ENCODE measurements around the gene CDKN2A. TPM values are rescaled to one million over a fixed set of nuclear protein-coding genes. Genes with fewer than 3 reads are reported as not detected.

The CDKN2A gene
- total and polyA plus RNA-seq, 2 donors (not counting 3 experiments of a cell fraction or from before 2014, with no cell fraction given) = 8.5 to 10.7 TPM

- no peak for DNase-seq (ENCODE audit: low read depth, low spot score)
- no peak overlapping the region for H3K9ac ChIP-seq (replicated peaks; ENCODE audit: extremely low read depth, insufficient read depth, low read length)
- CTCF ChIA-PET = interaction anchor here (0.8 to 6.0 kb wide), 40 partner anchors 9 to 443 kb away, joined by 3 to 139 read pairs (median 9); partner anchors contain the start of genes CDKN2A and CDKN2B-AS1
- intact Hi-C loops (cut with micrococcal nuclease) = loop anchor here (1.0 to 5.0 kb wide), 9 partner anchors 14 to 438 kb away; partner anchors contain the start of gene DMRTA1
- dilution Hi-C loops (cut with MboI; ENCODE audit: extremely low pct_ligation_motif_present, low sequenced_read_pairs) = no loop called here
- FAIRE-seq = no peak
- H3K4me2 ChIP-seq (ENCODE audit: insufficient read depth, low read length) = peak overlapping the region; percentile 99
- H3K4me1 ChIP-seq (ENCODE audit: control insufficient read depth, extremely low read depth, insufficient read depth, low read length) = peaks cover 16% of the 10 kb centered on the region
- H4K20me1 ChIP-seq (replicated peaks; ENCODE audit: control insufficient read depth, extremely low read depth, insufficient read depth, low read length) = no peaks in the 10 kb centered on the region
- H3K9me3 ChIP-seq (replicated peaks; ENCODE audit: control insufficient read depth, insufficient read depth, low read length) = no peaks in the 10 kb centered on the region
- POLR2A ChIA-PET = interaction anchor here (0.8 to 1.8 kb wide), 8 partner anchors 15 to 229 kb away, joined by 3 to 8 read pairs (median 3); partner anchors contain the start of genes CDKN2A, CDKN2B-AS1 and MTAP
- peak overlapping the region; percentile 90 for H2AFZ ChIP-seq (ENCODE audit: low read depth, low read length)
- H3K36me3 ChIP-seq (ENCODE audit: control insufficient read depth in 2 of 2, extremely low read depth in 1 of 2, insufficient read depth in 2 of 2, low read length in 2 of 2) = no peaks in the 10 kb centered on the region
- TF ChIP-seq GATA2 (IDR thresholded peaks at IDR 0.05; ENCODE audit: insufficient read depth, insufficient read length, low read depth, low read length) (no peak), JUN (IDR thresholded peaks at IDR 0.05; ENCODE audit: borderline replicate concordance, insufficient read depth, insufficient read length, low read depth) (no peak)
- H3K79me2 ChIP-seq (ENCODE audit: control insufficient read depth, insufficient read depth, low read length) = no peaks in the 10 kb centered on the region
- no peaks in the 10 kb centered on the region for H3K9me1 ChIP-seq (replicated peaks; ENCODE audit: control insufficient read depth, extremely low read depth, insufficient read depth, low read length)
- H3K27ac ChIP-seq (ENCODE audit: insufficient read depth, low read depth, low read length) = no peak overlapping the region
- peaks cover 18 to 31% of the 10 kb centered on the region in 2 experiments for H3K27me3 ChIP-seq (ENCODE audit: control insufficient read depth in 2 of 2, insufficient read depth in 2 of 2, low read length in 2 of 2)
- no TSS peak for BruUV-seq (replicated peaks)
- H3K4me3 ChIP-seq (replicated peaks in 1 of 3; ENCODE audit: insufficient read depth in 1 of 3, low read depth in 1 of 3, low read length in 3 of 3) = peak overlapping the region in 2 of 3 experiments; percentile 45 to 60
These were observed 15.3 kb upstream of the CDKN2A start for GRCh38 chr9:22009506-22009867.

DNA sequence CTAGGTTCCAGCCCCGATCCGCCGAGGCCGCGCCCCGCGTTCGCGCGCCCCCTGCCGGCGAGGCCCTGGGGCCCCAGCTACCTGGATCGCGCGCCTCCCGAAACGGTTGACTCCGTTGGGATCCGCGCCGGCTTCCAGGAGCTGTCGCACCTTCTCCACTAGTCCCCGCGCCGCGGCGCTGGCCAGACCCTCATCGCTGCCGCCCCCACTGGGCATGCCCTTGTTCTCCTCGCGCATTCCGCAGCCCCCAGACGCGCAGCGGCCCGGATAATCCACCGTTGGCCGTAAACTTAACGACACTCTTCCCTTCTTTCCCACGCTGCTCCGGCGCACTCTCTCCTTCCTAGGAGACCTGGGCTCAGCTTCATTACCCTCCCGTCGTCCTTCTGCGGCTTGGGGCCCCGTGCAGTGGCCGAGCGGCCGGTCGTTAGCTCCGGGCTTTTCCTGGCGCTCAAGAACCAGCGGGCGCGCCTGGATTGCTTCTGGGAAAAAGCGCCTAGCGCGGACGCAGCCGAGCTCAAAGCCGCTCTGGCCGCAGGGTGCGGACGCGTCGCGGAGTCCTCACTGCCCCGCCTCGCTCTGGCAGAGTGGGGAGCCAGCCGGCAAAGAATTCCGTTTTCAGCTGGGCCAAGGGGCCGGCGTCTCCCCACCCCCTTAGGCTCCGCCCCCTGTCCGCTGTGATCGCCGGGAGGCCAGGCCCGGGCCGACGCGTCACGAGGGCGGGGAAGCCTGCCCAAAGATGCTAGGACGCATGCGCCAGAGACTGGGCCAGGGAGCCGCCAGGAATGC is 14.7 kb upstream of the CDKN2A start, which contains the start of gene CDKN2B:
TSS of gene CDKN2B (minus strand) at position 589 of the 789 bp plus-strand sequence. CDS start at position 237, 352 bp downstream.
- no TSS peak for BruUV-seq (replicated peaks)
- DNase-seq (ENCODE audit: low read depth, low spot score) (peak; percentile 95), FAIRE-seq (peak; percentile 98)
- peak within 1 kb of the TSS; percentile 99 for H2AFZ ChIP-seq (ENCODE audit: low read depth, low read length)
- H3K36me3 ChIP-seq (ENCODE audit: control insufficient read depth in 2 of 2, extremely low read depth in 1 of 2, insufficient read depth in 2 of 2, low read length in 2 of 2) = no peaks in the 10 kb centered on the region
- H3K79me2 ChIP-seq (ENCODE audit: control insufficient read depth, insufficient read depth, low read length) = no peaks in the 10 kb centered on the region
- ChIA-PET POLR2A (interaction anchor here (0.8 to 1.8 kb wide), 13 partner anchors 14 to 235 kb away, joined by 3 to 8 read pairs (median 3); partner anchors contain the start of genes CDKN2A, CDKN2B-AS1 and MTAP), CTCF (interaction anchor here (0.7 to 6.0 kb wide), 66 partner anchors 8 to 773 kb away, joined by 3 to 139 read pairs (median 6); partner anchors contain the start of genes CDKN2A, CDKN2B-AS1 and MTAP)
- peak within 1 kb of the TSS; percentile 85 for H3K9ac ChIP-seq (replicated peaks; ENCODE audit: extremely low read depth, insufficient read depth, low read length)
- H3K9me3 ChIP-seq (replicated peaks; ENCODE audit: control insufficient read depth, insufficient read depth, low read length) = no peaks in the 10 kb centered on the region
- peak within 1 kb of the TSS; percentile 70 for H3K27ac ChIP-seq (ENCODE audit: insufficient read depth, low read depth, low read length)
- H3K4me2 ChIP-seq (ENCODE audit: insufficient read depth, low read length) = peak within 1 kb of the TSS; percentile 99
- peaks cover 16% of the 10 kb centered on the region for H3K4me1 ChIP-seq (ENCODE audit: control insufficient read depth, extremely low read depth, insufficient read depth, low read length)
- intact Hi-C loops (cut with micrococcal nuclease) (loop anchor here (1.0 to 5.0 kb wide), 10 partner anchors 14 to 438 kb away; partner anchors contain the start of gene DMRTA1), dilution Hi-C loops (cut with MboI; ENCODE audit: extremely low pct_ligation_motif_present, low sequenced_read_pairs) (no loop called here)
- peak within 1 kb of the TSS; percentile 60 to 95 (median 90) for H3K4me3 ChIP-seq (replicated peaks in 1 of 3; ENCODE audit: insufficient read depth in 1 of 3, low read depth in 1 of 3, low read length in 3 of 3)
- H3K27me3 ChIP-seq (ENCODE audit: control insufficient read depth in 2 of 2, insufficient read depth in 2 of 2, low read length in 2 of 2) = peaks cover 20 to 36% of the 10 kb centered on the region in 2 experiments
- H4K20me1 ChIP-seq (replicated peaks; ENCODE audit: control insufficient read depth, extremely low read depth, insufficient read depth, low read length) = no peaks in the 10 kb centered on the region
- H3K9me1 ChIP-seq (replicated peaks; ENCODE audit: control insufficient read depth, extremely low read depth, insufficient read depth, low read length) = no peaks in the 10 kb centered on the region
- TF ChIP-seq MAX (IDR thresholded peaks at IDR 0.05; ENCODE audit: insufficient read depth, insufficient read length) (peak; percentile 52), MYC (IDR thresholded peaks at IDR 0.05; ENCODE audit: low read depth, low read length) (no peak), JUN (IDR thresholded peaks at IDR 0.05; ENCODE audit: borderline replicate concordance, insufficient read depth, insufficient read length, low read depth) (no peak), POLR2AphosphoS5 (IDR thresholded peaks at IDR 0.05; ENCODE audit: insufficient read depth, low read depth, low read length) (peak; percentile 90), POLR2A (IDR thresholded peaks at IDR 0.05; ENCODE audit: low read depth, low read length) (peak; percentile 95)
- TF ChIP-seq, protein P1, sequence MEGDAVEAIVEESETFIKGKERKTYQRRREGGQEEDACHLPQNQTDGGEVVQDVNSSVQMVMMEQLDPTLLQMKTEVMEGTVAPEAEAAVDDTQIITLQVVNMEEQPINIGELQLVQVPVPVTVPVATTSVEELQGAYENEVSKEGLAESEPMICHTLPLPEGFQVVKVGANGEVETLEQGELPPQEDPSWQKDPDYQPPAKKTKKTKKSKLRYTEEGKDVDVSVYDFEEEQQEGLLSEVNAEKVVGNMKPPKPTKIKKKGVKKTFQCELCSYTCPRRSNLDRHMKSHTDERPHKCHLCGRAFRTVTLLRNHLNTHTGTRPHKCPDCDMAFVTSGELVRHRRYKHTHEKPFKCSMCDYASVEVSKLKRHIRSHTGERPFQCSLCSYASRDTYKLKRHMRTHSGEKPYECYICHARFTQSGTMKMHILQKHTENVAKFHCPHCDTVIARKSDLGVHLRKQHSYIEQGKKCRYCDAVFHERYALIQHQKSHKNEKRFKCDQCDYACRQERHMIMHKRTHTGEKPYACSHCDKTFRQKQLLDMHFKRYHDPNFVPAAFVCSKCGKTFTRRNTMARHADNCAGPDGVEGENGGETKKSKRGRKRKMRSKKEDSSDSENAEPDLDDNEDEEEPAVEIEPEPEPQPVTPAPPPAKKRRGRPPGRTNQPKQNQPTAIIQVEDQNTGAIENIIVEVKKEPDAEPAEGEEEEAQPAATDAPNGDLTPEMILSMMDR (IDR thresholded peaks at IDR 0.05; ENCODE audit: extremely low read depth in 1 of 2, insufficient read depth in 1 of 2, low read depth in 1 of 2, low read length in 2 of 2) = peak; percentile 89 to 95

All from endothelial cell of umbilical vein (primary cell).